Testis (tissue), 3 donors: ENCODE results near the gene GPD1L. TPM values are rescaled to one million over a fixed set of nuclear protein-coding genes. Genes with fewer than 3 reads are reported as not detected.

Source experiments
- DNase-seq: peaks from one replicate; pipeline ENCODE4 v3.0.0-alpha.2; 2019
- H3K27ac ChIP-seq, 2 donors: fragments of 200-600 bp; sonication (generic); one replicate each; pipeline ENCODE4 v1.5.1; 2019
- H3K27me3 ChIP-seq: fragments of 200-600 bp; sonication (generic); one replicate; pipeline ENCODE4 v1.5.1; 2019
- H3K36me3 ChIP-seq: fragments of 200-600 bp; sonication (generic); one replicate; pipeline ENCODE4 v1.5.1; 2017; ENCODE audit warnings: low read depth; ENCODE audit errors: missing control alignments
- H3K4me1 ChIP-seq: fragments of 200-600 bp; sonication (generic); one replicate; pipeline ENCODE4 v1.5.1; 2019
- H3K4me3 ChIP-seq, 2 donors: fragments of 200-600 bp; sonication (generic); one replicate each; pipeline ENCODE4 v1.5.1; 2017 to 2019
- H3K9me3 ChIP-seq: fragments of 200-600 bp; sonication (generic); one replicate; pipeline ENCODE4 v1.5.1; 2017
- POLR2A ChIP-seq: fragments of 450-650 bp; IDR thresholded peaks from one replicate; pipeline ENCODE4 v1.6.1; 2017; ENCODE audit warnings: antibody characterized with exemption, mild to moderate bottlenecking, moderate library complexity
- WGBS, 2 donors: methylation state at CpG; one replicate each; pipeline ENCODE4 v1.1.5; 2018; 5-methylcytosine and 5-hydroxymethylcytosine counted together
- intact Hi-C: fragments of 100-400 bp; cut with DNase I; formaldehyde crosslinking; loops from one replicate; pipeline ENCODE4 v1.15.1; 2023; ENCODE audit warnings: low total_unique reads
- polyA plus RNA-seq: library from polyadenylated mRNA; stranded (reverse); fragments of 350-450 nt; fragmentation: Illumina TruSeq; extraction: RNeasy Lipid Tissue Mini Kit (QIAGEN cat#74804); gene quantifications from one replicate; pipeline ENCODE4 v1.2.3, GENCODE V29; 2014; ENCODE audit warnings: low read depth, low replicate concordance; ENCODE audit not compliant: insufficient read depth
- total RNA-seq, 2 donors: library from RNA; depleted of rRNA; stranded (reverse); fragments of >200 nt; gene quantifications; one replicate each; pipeline ENCODE4 v1.2.3, GENCODE V29; 2016
- TF ChIP-seq, protein P1 (sequence below), 3 experiments: fragments of 450-650 bp in 2 of 3; fragments of 200-600 bp in 1 of 3; sonication (generic) in 1 of 3; IDR thresholded peaks; one replicate each; pipeline ENCODE4 v1.5.1; 2016 to 2019; ENCODE audit warnings: antibody characterized with exemption in 3 of 3, mild to moderate bottlenecking in 2 of 3, moderate library complexity in 1 of 3

The GPD1L gene
- total and polyA plus RNA-seq, 3 donors from 2014 or later = 13.4 to 18.4 (median 15.4) TPM

DNA sequence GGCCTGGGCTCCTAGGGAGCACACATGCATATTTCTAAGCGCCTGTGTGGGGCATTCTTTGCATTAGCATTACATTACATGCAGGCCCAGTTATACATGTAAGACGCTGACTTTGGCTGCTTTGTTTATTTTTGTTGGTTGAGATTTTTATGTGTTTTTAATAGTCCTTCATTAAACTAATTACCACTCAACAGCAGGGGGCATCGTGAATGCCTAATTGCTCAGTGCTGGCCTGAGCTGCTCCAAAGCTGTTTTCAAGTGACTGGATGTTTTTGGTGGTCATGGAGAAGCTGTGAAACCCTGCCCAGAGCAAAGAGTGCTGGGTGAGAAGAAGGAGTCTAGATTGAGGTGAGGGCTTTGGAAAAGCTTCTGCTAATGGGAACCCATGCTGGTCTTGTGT lies 41.5 kb downstream of the GPD1L start:
- 77 to 82% methylated on average over 3 of the region's 3 CpGs for WGBS, 2 donors
- no peaks in the 10 kb centered on the region for H3K9me3 ChIP-seq
- no peak for DNase-seq
- TF ChIP-seq POLR2A = no peak
- TF ChIP-seq, protein P1, sequence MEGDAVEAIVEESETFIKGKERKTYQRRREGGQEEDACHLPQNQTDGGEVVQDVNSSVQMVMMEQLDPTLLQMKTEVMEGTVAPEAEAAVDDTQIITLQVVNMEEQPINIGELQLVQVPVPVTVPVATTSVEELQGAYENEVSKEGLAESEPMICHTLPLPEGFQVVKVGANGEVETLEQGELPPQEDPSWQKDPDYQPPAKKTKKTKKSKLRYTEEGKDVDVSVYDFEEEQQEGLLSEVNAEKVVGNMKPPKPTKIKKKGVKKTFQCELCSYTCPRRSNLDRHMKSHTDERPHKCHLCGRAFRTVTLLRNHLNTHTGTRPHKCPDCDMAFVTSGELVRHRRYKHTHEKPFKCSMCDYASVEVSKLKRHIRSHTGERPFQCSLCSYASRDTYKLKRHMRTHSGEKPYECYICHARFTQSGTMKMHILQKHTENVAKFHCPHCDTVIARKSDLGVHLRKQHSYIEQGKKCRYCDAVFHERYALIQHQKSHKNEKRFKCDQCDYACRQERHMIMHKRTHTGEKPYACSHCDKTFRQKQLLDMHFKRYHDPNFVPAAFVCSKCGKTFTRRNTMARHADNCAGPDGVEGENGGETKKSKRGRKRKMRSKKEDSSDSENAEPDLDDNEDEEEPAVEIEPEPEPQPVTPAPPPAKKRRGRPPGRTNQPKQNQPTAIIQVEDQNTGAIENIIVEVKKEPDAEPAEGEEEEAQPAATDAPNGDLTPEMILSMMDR (IDR thresholded peaks at IDR 0.05) = no peak
- H3K27me3 ChIP-seq = no peaks in the 10 kb centered on the region
- intact Hi-C loops = loop anchor here (10.0 kb wide), 1 partner anchor 123 kb away; no protein-coding TSS in a partner anchor
- H3K4me3 ChIP-seq = no peak overlapping the region
- H3K4me1 ChIP-seq = no peaks in the 10 kb centered on the region
- no peaks in the 10 kb centered on the region for H3K36me3 ChIP-seq
- no peak overlapping the region for H3K27ac ChIP-seq

DNA sequence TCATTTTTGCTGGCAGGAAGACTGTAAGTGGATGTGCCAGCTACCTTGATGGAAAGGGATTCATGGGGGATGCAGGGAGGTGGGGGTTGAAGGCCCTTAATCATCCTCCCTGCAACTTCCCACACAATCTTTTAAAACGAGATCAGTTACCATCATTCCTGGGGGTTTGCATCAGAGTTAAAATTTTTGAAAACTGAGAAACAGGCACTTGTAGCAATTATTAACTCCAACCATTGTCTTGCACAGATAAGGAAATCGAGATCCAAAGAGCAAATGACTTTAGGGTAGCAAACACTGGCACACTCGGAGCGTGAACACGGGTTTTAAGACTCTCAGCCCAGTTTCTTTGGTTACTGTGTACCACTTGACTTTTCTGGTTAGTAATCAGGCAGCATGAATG lies 41.9 kb downstream of the GPD1L start:
- no peaks in the 10 kb centered on the region for H3K27me3 ChIP-seq
- 75 to 80% methylated on average over 5 of the region's 5 CpGs for WGBS, 2 donors
- no peaks in the 10 kb centered on the region for H3K4me1 ChIP-seq
- TF ChIP-seq POLR2A = no peak
- TF ChIP-seq, protein P1 (IDR thresholded peaks at IDR 0.05) = no peak
- no peaks in the 10 kb centered on the region for H3K36me3 ChIP-seq
- no peak overlapping the region for H3K27ac ChIP-seq
- intact Hi-C loops = loop anchor here (10.0 kb wide), 1 partner anchor 124 kb away; no protein-coding TSS in a partner anchor
- H3K4me3 ChIP-seq = no peak overlapping the region
- DNase-seq = no peak
- no peaks in the 10 kb centered on the region for H3K9me3 ChIP-seq

DNA sequence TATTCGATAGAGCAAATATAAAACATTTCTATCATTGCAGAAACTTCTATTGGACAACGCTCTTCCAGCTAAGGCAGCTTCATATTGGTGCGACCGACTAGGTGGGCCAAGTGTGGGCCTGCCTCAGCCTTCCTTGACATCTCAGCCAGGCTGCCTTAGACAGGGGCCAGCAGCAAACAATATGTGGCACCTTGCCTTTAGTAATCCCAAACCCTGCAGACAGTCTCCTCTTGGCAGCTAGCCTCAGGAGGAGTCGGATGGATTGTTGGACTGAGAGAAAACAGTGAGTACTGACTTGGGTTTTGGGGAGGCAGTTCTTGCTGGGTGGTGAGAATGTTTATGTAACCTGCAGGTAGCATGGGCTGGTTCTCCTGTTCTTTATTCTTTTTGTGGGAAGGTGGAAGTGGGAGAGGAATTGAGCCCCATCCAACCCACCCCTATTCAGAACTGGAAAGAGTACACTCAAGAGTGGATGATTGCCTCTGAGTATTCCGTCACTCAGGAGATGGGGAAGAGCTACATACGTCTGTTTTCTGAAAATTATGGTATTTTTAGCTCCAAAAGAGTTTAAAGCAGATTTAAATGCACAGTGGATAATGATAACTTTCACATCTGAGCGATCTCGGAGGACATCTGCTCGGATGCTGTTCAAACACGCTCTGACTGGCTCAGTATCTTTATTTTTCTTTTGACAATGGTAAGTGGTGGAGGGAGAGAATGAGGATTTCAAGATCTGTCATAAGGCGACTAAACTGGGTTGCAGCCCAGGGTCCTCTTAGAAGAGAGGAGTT lies 47.2 kb downstream of the GPD1L start:
- no peak for TF ChIP-seq POLR2A
- TF ChIP-seq, protein P1 (IDR thresholded peaks at IDR 0.05) = no peak
- H3K27ac ChIP-seq = no peak overlapping the region
- H3K36me3 ChIP-seq = no peaks in the 10 kb centered on the region
- intact Hi-C loops = no loop called here
- H3K27me3 ChIP-seq = no peaks in the 10 kb centered on the region
- H3K9me3 ChIP-seq = no peaks in the 10 kb centered on the region
- H3K4me3 ChIP-seq = no peak overlapping the region
- whole genome bisulfite sequencing, 2 donors = 91 to 94% methylated on average over 12 of the region's 12 CpGs
- no peak for DNase-seq
- no peaks in the 10 kb centered on the region for H3K4me1 ChIP-seq

DNA sequence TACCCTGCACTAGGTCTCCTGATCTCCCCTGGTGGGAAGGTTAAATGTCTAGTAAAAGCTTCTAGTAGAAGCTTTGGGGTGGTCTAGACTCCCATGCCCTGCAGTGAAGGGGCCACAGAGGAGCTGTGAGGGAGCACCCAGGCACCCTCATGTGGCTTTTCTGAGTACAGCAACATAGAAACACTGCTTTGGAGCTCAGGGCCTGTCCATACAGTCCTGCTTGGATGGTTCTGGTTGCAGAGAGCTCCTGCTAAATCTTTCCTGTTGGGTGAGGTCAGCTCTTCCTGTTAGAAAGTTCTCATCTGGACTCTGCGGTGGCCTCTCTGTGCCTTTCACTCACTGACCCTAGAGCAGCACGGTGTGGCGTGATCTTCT lies 47.8 kb downstream of the GPD1L start:
- Histone ChIP-seq H3K27ac (no peak overlapping the region), H3K4me3 (no peak overlapping the region), H3K27me3 (no peaks in the 10 kb centered on the region), H3K4me1 (no peaks in the 10 kb centered on the region), H3K9me3 (no peaks in the 10 kb centered on the region), H3K36me3 (no peaks in the 10 kb centered on the region)
- intact Hi-C loops = no loop called here
- no peak for TF ChIP-seq POLR2A
- TF ChIP-seq, protein P1 (IDR thresholded peaks at IDR 0.05) = peak in 1 of 3 experiments; percentile 22
- 94 to 96% methylated on average over 3 of the region's 3 CpGs for whole genome bisulfite sequencing, 2 donors
- peak; percentile 25 for DNase-seq

DNA sequence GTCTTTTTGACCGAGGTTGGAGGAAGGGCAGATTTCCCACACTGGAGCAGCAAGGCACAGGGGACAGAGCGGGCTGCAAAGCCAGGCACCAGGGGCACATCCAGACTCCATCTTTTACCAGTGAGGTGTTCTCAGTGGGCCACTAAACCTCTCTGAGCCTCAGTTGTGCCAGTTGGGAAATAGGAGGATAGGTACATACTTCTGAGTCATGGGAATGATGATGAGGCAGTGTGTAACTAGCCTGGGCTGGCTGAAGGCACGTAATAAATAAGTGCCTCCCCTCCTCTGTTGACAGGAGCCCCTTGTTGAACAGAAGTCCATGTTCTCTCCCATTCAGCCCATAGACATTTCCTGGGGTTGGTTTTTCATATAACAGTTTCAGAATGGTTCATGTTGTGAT lies 48.7 kb downstream of the GPD1L start:
- no peaks in the 10 kb centered on the region for H3K36me3 ChIP-seq
- no peak for TF ChIP-seq POLR2A
- TF ChIP-seq, protein P1 (IDR thresholded peaks at IDR 0.05) = no peak

More for the DNA sequence above, 48.7 kb downstream of the GPD1L start:
- H3K27ac ChIP-seq = no peak overlapping the region
- intact Hi-C loops = no loop called here
- WGBS, 2 donors = 96 to 100% methylated on average over 3 of the region's 3 CpGs
- H3K4me1 ChIP-seq = no peaks in the 10 kb centered on the region
- H3K4me3 ChIP-seq = no peak overlapping the region
- no peaks in the 10 kb centered on the region for H3K9me3 ChIP-seq
- no peaks in the 10 kb centered on the region for H3K27me3 ChIP-seq
- no peak for DNase-seq
